Mesenchymal stem cell (in vitro differentiated cells and primary cell): ENCODE results near the gene BCL2.

ENCODE experiments used
- DNase-seq: peaks from one replicate; pipeline ENCODE4 v3.0.0-alpha.2; 2013
- H2AFZ ChIP-seq: one replicate; pipeline ENCODE4 v1.6.1; 2013; ENCODE audit warnings: low read depth, mild to moderate bottlenecking, control low read depth, inconsistent platforms, low read length, moderate library complexity
- H2AK5ac ChIP-seq: 2 replicates; pipeline ENCODE4 v1.6.1; 2013; ENCODE audit warnings: low read length, moderate library complexity, mild to moderate bottlenecking, inconsistent platforms; ENCODE audit not compliant: severe bottlenecking
- H2BK120ac ChIP-seq: one replicate; pipeline ENCODE4 v1.6.1; 2013; ENCODE audit warnings: low read depth, mild to moderate bottlenecking, inconsistent platforms, low read length, moderate library complexity
- H2BK12ac ChIP-seq, 2 experiments: one replicate each; pipeline ENCODE4 v1.6.1; 2013; ENCODE audit warnings: inconsistent platforms in 2 of 2, low read length in 2 of 2, mild to moderate bottlenecking in 2 of 2, moderate library complexity in 2 of 2, control low read depth in 1 of 2
- H2BK15ac ChIP-seq: one replicate; pipeline ENCODE4 v1.6.1; 2013; ENCODE audit warnings: mild to moderate bottlenecking, low read depth, inconsistent platforms; ENCODE audit not compliant: poor library complexity, severe bottlenecking
- H2BK5ac ChIP-seq: 2 replicates; pipeline ENCODE4 v1.6.1; 2013; ENCODE audit warnings: low read depth, mild to moderate bottlenecking, low read length, control low read depth, inconsistent platforms; ENCODE audit not compliant: poor library complexity, severe bottlenecking
- H3K14ac ChIP-seq, 2 experiments: one replicate each; pipeline ENCODE4 v1.6.1; 2013; ENCODE audit warnings: inconsistent platforms in 2 of 2, low read length in 2 of 2, control low read depth in 1 of 2, mild to moderate bottlenecking in 1 of 2, moderate library complexity in 1 of 2
- H3K18ac ChIP-seq, 2 experiments: one replicate each; pipeline ENCODE4 v1.6.1; 2013; ENCODE audit warnings: inconsistent platforms in 2 of 2, low read length in 2 of 2, control low read depth in 1 of 2, low read depth in 1 of 2, mild to moderate bottlenecking in 1 of 2
- H3K23ac ChIP-seq, 2 experiments: one replicate each; pipeline ENCODE4 v1.6.1; 2013; ENCODE audit warnings: inconsistent platforms in 2 of 2, low read length in 2 of 2, mild to moderate bottlenecking in 2 of 2, moderate library complexity in 2 of 2, control low read depth in 1 of 2
- H3K27ac ChIP-seq: 2 replicates; pipeline ENCODE4 v1.5.1; 2013; ENCODE audit warnings: mild to moderate bottlenecking, moderate library complexity, low read length, control low read depth, inconsistent platforms; ENCODE audit not compliant: poor library complexity, severe bottlenecking
- H3K27me3 ChIP-seq, 2 experiments: 2 replicates each; pipeline versions ENCODE4 v1.6.1 to v1.7.0; 2013; ENCODE audit warnings: low read length in 2 of 2, mild to moderate bottlenecking in 2 of 2, moderate library complexity in 2 of 2, control low read depth in 1 of 2, inconsistent platforms in 1 of 2; ENCODE audit not compliant: control insufficient read depth in 1 of 2, insufficient read depth in 1 of 2
- H3K36me3 ChIP-seq, 2 experiments: 2 replicates each; pipeline versions ENCODE4 v1.6.1 to v1.7.0; 2013; ENCODE audit warnings: low read length in 2 of 2, control low read depth in 1 of 2, inconsistent platforms in 1 of 2, low read depth in 1 of 2, mild to moderate bottlenecking in 1 of 2; ENCODE audit not compliant: insufficient read depth in 2 of 2, control insufficient read depth in 1 of 2
- H3K4ac ChIP-seq, 2 experiments: one replicate each; pipeline ENCODE4 v1.6.1; 2013; ENCODE audit warnings: inconsistent platforms in 2 of 2, low read length in 2 of 2, mild to moderate bottlenecking in 2 of 2, moderate library complexity in 2 of 2, control low read depth in 1 of 2, low read depth in 1 of 2
- H3K4me1 ChIP-seq: 2 replicates; pipeline ENCODE4 v1.6.1; 2013; ENCODE audit warnings: low read depth, low read length, control low read depth; ENCODE audit not compliant: control insufficient read depth, insufficient read depth
- H3K4me2 ChIP-seq: 2 replicates; pipeline ENCODE4 v1.6.1; 2013; ENCODE audit warnings: low read length, mild to moderate bottlenecking, inconsistent platforms; ENCODE audit not compliant: poor library complexity, severe bottlenecking
- H3K4me3 ChIP-seq, 2 experiments: 2 replicates each; pipeline versions ENCODE4 v1.5.1 to v1.7.0; 2013; ENCODE audit warnings: low read length in 2 of 2, mild to moderate bottlenecking in 2 of 2, control low read depth in 1 of 2, low read depth in 1 of 2; ENCODE audit not compliant: insufficient read depth in 1 of 2
- H3K79me1 ChIP-seq: replicated peaks from 2 replicates; pipeline ENCODE4 v1.6.1; 2013; ENCODE audit warnings: mild to moderate bottlenecking, control low read depth, low read length, inconsistent platforms; ENCODE audit not compliant: poor library complexity, severe bottlenecking
- H3K9ac ChIP-seq: 2 replicates; pipeline ENCODE4 v1.7.0; 2013; ENCODE audit warnings: mild to moderate bottlenecking, low read length, moderate library complexity
- H3K9me3 ChIP-seq: 2 replicates; pipeline ENCODE4 v1.7.0; 2013; ENCODE audit warnings: mild to moderate bottlenecking, low read length; ENCODE audit not compliant: control insufficient read depth
- H4K8ac ChIP-seq: one replicate; pipeline ENCODE4 v1.6.1; 2013; ENCODE audit warnings: inconsistent platforms, mild to moderate bottlenecking, low read length, moderate library complexity
- H4K91ac ChIP-seq: one replicate; pipeline ENCODE4 v1.6.1; 2013; ENCODE audit warnings: mild to moderate bottlenecking, low read length, inconsistent platforms
- WGBS: methylation state at CpG from one replicate; pipeline ENCODE4 v1.1.7; 2013; ENCODE audit warnings: mixed read lengths; 5-methylcytosine and 5-hydroxymethylcytosine counted together

Gene BCL2

DNA sequence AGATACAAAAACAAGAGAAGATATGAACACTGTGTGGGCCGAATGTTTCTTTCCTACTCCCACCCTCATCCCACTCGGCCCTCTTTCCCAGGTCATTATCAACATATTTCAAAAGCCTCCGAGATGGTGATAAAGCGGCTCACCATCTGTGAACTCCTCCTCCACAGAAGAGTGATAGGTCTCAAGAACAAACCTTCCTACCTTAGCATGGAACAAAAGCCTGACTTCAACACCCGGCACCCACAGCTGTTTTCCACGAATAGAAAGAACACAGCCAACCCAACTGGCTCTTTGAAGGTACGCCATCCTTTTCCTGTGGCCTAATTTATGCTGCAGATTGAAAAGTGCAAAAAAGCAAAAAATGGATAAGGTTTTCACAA lies 28.8 kb downstream of the BCL2 start:
- H3K36me3 ChIP-seq: no peaks in the 10 kb centered on the region
- no peak overlapping the region for H2AFZ ChIP-seq
- no peak overlapping the region for H2BK15ac ChIP-seq
- H2BK12ac ChIP-seq: no peak overlapping the region
- no peak overlapping the region for H3K14ac ChIP-seq
- H3K4me1 ChIP-seq: no peaks in the 10 kb centered on the region
- no peaks in the 10 kb centered on the region for H3K27me3 ChIP-seq
- DNase-seq: no peak
- 94% methylated on average over 7 of the region's 7 CpGs for WGBS
- H4K91ac ChIP-seq: no peak overlapping the region
- no peak overlapping the region for H4K8ac ChIP-seq
- H3K79me1 ChIP-seq: peaks cover 12% of the 10 kb centered on the region
- H3K9ac ChIP-seq: no peak overlapping the region
- H2BK120ac ChIP-seq: no peak overlapping the region
- H3K9me3 ChIP-seq: no peaks in the 10 kb centered on the region
- H3K4ac ChIP-seq: no peak overlapping the region
- H3K18ac ChIP-seq: no peak overlapping the region
- no peak overlapping the region for H3K27ac ChIP-seq
- no peak overlapping the region for H3K4me3 ChIP-seq
- no peak overlapping the region for H2AK5ac ChIP-seq
- H3K4me2 ChIP-seq: no peak overlapping the region
- H3K23ac ChIP-seq: no peak overlapping the region
- H2BK5ac ChIP-seq: no peak overlapping the region

DNA sequence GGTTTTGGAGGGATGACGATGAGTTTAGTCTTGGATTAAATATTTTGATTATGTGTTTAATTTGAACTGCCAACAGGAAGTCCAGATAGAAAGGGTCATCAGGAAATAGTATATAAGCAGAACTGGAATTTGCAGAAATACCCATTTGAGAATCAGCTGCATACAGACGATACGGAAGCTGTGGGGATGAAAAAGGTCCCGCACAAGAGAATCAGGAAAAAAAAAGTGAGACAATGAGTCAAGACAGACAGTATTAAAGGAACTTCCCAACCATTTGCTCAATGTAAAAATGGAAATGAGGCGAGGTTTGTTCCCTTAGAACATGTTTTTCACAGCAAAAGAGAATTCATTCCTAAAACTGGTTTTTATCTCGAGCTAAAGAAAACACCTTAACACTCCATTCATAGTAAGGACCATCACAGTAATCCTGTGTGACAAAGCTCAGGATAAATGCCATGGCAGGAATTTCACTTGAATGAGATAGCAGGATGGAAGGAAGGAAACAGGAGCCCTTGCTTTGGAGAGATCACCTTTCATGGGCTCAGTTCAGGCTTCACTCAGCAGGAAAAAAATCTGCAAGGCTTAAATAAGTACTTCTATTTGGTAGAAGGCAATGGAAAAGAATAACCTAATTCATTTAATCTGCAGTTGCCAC lies 29.3 kb downstream of the BCL2 start:
- Histone ChIP-seq H3K9me3 (no peaks in the 10 kb centered on the region), H3K23ac (no peak overlapping the region), H2BK5ac (no peak overlapping the region), H3K4ac (no peak overlapping the region), H2BK120ac (no peak overlapping the region), H3K27ac (no peak overlapping the region), H3K27me3 (no peaks in the 10 kb centered on the region), H3K4me2 (no peak overlapping the region), H3K79me1 (peaks cover 9% of the 10 kb centered on the region), H3K36me3 (no peaks in the 10 kb centered on the region), H2BK15ac (no peak overlapping the region), H3K14ac (no peak overlapping the region), H2AFZ (no peak overlapping the region), H4K91ac (no peak overlapping the region), H3K4me3 (no peak overlapping the region), H2BK12ac (no peak overlapping the region), H3K9ac (no peak overlapping the region), H4K8ac (no peak overlapping the region), H3K18ac (no peak overlapping the region), H3K4me1 (no peaks in the 10 kb centered on the region), H2AK5ac (no peak overlapping the region)
- 86% methylated on average over 6 of the region's 6 CpGs for WGBS
- DNase-seq: no peak

DNA sequence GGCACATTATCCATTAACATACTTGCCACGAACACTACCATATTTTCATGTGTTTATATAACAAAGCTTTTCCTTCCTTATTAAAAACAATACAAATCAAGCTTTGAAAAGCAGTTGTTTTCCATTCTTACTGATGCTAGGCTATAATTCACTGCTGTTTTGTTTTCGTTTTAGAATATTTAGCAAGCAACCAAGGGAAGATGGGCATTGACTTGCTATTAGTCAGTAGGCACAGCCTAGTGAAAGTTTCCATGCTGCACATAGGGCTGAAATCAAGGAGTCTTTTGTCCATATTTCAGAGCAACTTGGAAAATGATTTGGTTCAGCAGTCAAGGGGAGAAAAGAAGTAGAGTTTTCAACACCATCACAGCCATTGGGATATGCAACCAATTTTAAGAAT lies 31.3 kb downstream of the BCL2 start:
- Histone ChIP-seq H3K79me1 (peaks cover 9% of the 10 kb centered on the region), H3K4me1 (no peaks in the 10 kb centered on the region), H3K4me2 (no peak overlapping the region), H4K91ac (no peak overlapping the region), H2BK120ac (no peak overlapping the region), H3K9ac (no peak overlapping the region), H3K18ac (no peak overlapping the region), H3K4me3 (no peak overlapping the region), H3K36me3 (no peaks in the 10 kb centered on the region), H3K23ac (no peak overlapping the region), H2AFZ (no peak overlapping the region), H3K14ac (no peak overlapping the region), H2BK12ac (no peak overlapping the region), H3K27me3 (no peaks in the 10 kb centered on the region), H4K8ac (no peak overlapping the region), H3K9me3 (no peaks in the 10 kb centered on the region), H2BK5ac (no peak overlapping the region), H2AK5ac (no peak overlapping the region), H2BK15ac (no peak overlapping the region), H3K27ac (no peak overlapping the region), H3K4ac (no peak overlapping the region)
- WGBS: 79% methylated on average over 2 of the region's 2 CpGs
- DNase-seq: no peak

DNA sequence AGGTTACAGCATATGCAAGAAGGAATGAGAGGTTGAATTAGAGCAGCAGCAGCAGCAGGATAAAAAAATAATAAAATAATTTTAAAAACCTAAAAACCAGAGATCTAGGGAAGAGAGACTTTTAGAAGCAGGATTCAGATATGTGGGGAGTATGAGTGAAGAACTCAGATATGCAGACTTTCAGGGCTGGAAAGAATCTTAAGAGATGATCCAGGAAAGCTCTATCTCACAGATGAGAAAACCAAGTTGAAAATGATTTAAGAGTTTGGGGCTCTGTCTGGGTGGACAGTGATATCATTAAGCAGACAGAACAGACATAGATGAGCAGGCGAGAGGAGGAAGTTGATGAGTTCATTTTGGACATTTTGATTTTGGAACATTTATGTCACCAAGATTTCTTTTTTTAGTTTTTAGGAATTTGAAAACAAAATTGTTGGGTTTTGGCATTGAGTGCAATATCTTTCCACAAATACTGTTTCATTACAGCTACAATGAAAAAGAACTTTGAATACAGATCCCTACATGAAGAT lies 31.8 kb downstream of the BCL2 start:
- Histone ChIP-seq H3K27me3 (no peaks in the 10 kb centered on the region), H3K79me1 (peaks cover 9% of the 10 kb centered on the region), H3K4ac (no peak overlapping the region), H3K9ac (no peak overlapping the region), H3K23ac (no peak overlapping the region), H3K4me3 (no peak overlapping the region), H3K36me3 (no peaks in the 10 kb centered on the region), H3K27ac (no peak overlapping the region), H3K4me1 (no peaks in the 10 kb centered on the region), H2BK15ac (no peak overlapping the region), H3K14ac (no peak overlapping the region), H2BK5ac (no peak overlapping the region), H2BK120ac (no peak overlapping the region), H2BK12ac (no peak overlapping the region), H4K8ac (no peak overlapping the region), H3K4me2 (no peak overlapping the region), H3K9me3 (no peaks in the 10 kb centered on the region), H4K91ac (no peak overlapping the region), H2AK5ac (no peak overlapping the region), H2AFZ (no peak overlapping the region), H3K18ac (no peak overlapping the region)
- WGBS: 83% methylated on average over 1 of the region's 1 CpG
- DNase-seq: no peak
